B cell (primary cell): ENCODE results near the gene ATG7. TPM values are rescaled to one million over a fixed set of nuclear protein-coding genes. Genes with fewer than 3 reads are reported as not detected.

Experiments
- ATAC-seq: fragments of 200-7000 bp; cut with Tn5 transposase; one replicate; pipeline ENCODE4 v1.10.0; 2021; ENCODE audit warnings: low read depth, mild to moderate bottlenecking, moderate number of reproducible peaks, moderate library complexity
- CTCF ChIA-PET: fragments of 350-600 bp; sonication (Branson Sonifier 250); formaldehyde crosslinking; loops from one replicate; lab custom pipeline; 2021; ENCODE audit warnings: antibody characterized with exemption, inconsistent platforms; lab: Charles Lee
- POLR2A ChIA-PET: fragments of 350-600 bp; sonication (Branson Sonifier 250); formaldehyde crosslinking; loops from one replicate; lab custom pipeline; 2021; ENCODE audit warnings: antibody characterized with exemption; lab: Charles Lee
- DNase-seq: peaks from one replicate; pipeline ENCODE4 v3.0.0; 2013
- H2AFZ ChIP-seq: 2 replicates; pipeline ENCODE4 v1.6.1; 2012; ENCODE audit warnings: mild to moderate bottlenecking, low read depth, low read length; ENCODE audit not compliant: insufficient read depth, poor library complexity, severe bottlenecking
- H3K27ac ChIP-seq, 2 donors: 1 replicate in 1 of 2; 2 replicates in 1 of 2; pipeline ENCODE4 v1.5.1; 2012 to 2013; ENCODE audit warnings: low read length in 2 of 2, mild to moderate bottlenecking in 2 of 2, moderate library complexity in 1 of 2
- H3K27me3 ChIP-seq, 4 experiments: fragments of 200-600 bp in 1 of 4; sonication (generic) in 1 of 4; replicated peaks in 1 of 4; 1 replicate in 2 of 4; 2 replicates in 2 of 4; pipeline versions ENCODE4 v1.6.1 to v1.7.0; 2013 to 2016; ENCODE audit warnings: low read length in 3 of 4, mild to moderate bottlenecking in 2 of 4, mixed read lengths in 1 of 4, moderate library complexity in 1 of 4; ENCODE audit not compliant: insufficient read depth in 4 of 4, control insufficient read depth in 3 of 4; ENCODE audit errors: control extremely low read depth in 1 of 4
- H3K36me3 ChIP-seq, 2 experiments: replicated peaks in 1 of 2; 1 replicate in 1 of 2; 2 replicates in 1 of 2; pipeline versions ENCODE4 v1.6.1 to v1.7.1; 2013; ENCODE audit warnings: low read length in 1 of 2; ENCODE audit not compliant: insufficient read depth in 2 of 2, control insufficient read depth in 1 of 2; ENCODE audit errors: control extremely low read depth in 1 of 2, extremely low read depth in 1 of 2
- H3K4me1 ChIP-seq, 2 donors: fragments of 200-600 bp in 1 of 2; sonication (generic) in 1 of 2; 1 replicate in 1 of 2; 2 replicates in 1 of 2; pipeline versions ENCODE4 v1.5.1 to v1.6.1; 2013 to 2017; ENCODE audit warnings: low read length in 2 of 2; ENCODE audit not compliant: control insufficient read depth in 2 of 2, insufficient read depth in 2 of 2
- H3K4me2 ChIP-seq: replicated peaks from 2 replicates; pipeline ENCODE3; 2012; ENCODE audit warnings: mild to moderate bottlenecking, low read depth, low read length; ENCODE audit not compliant: poor library complexity, severe bottlenecking
- H3K4me3 ChIP-seq, 5 experiments: fragments of 200-600 bp in 1 of 5; sonication (generic) in 1 of 5; 1 replicate in 3 of 5; 2 replicates in 2 of 5; pipeline versions ENCODE4 v1.5.1 to v1.7.0; 2011 to 2016; ENCODE audit warnings: low read length in 4 of 5, mild to moderate bottlenecking in 4 of 5, low read depth in 2 of 5, control low read depth in 1 of 5, moderate library complexity in 1 of 5; ENCODE audit not compliant: insufficient read depth in 1 of 5; ENCODE audit errors: control extremely low read depth in 1 of 5, extremely low read depth in 1 of 5
- H3K79me2 ChIP-seq: fragments of 200-600 bp; sonication (generic); one replicate; pipeline ENCODE4 v1.6.0; 2016; ENCODE audit warnings: low read length; ENCODE audit not compliant: control insufficient read depth, insufficient read depth
- H3K9ac ChIP-seq: fragments of 200-600 bp; sonication (generic); 2 replicates; pipeline ENCODE4 v1.6.1; 2017; ENCODE audit warnings: mild to moderate bottlenecking, low read length, moderate library complexity
- H3K9me3 ChIP-seq, 3 donors: one replicate each; pipeline versions ENCODE4 v1.6.1 to v1.7.1; 2013; ENCODE audit warnings: low read length in 2 of 3; ENCODE audit not compliant: control insufficient read depth in 2 of 3, insufficient read depth in 1 of 3; ENCODE audit errors: control extremely low read depth in 1 of 3
- H4K20me1 ChIP-seq: 2 replicates; pipeline ENCODE4 v1.6.0; 2012; ENCODE audit warnings: mild to moderate bottlenecking, low read length; ENCODE audit not compliant: insufficient read depth, control insufficient read depth, poor library complexity, severe bottlenecking
- H3K27ac Mint-ChIP-seq: one replicate; pipeline ENCODE4 v1.8.0; 2021; ENCODE audit warnings: mixed read lengths
- H3K27me3 Mint-ChIP-seq: one replicate; pipeline ENCODE4 v1.8.0; 2021; ENCODE audit warnings: mixed read lengths
- H3K4me1 Mint-ChIP-seq: one replicate; pipeline ENCODE4 v1.8.0; 2021; ENCODE audit warnings: mixed read lengths
- H3K4me3 Mint-ChIP-seq: one replicate; pipeline ENCODE4 v1.8.0; 2021; ENCODE audit warnings: mixed read lengths
- H3K9me3 Mint-ChIP-seq: one replicate; pipeline ENCODE4 v1.8.0; 2022; ENCODE audit warnings: mixed read lengths; ENCODE audit not compliant: insufficient read depth
- EZH2 ChIP-seq: IDR thresholded peaks from 2 replicates; pipeline ENCODE4 v1.6.1; 2012; ENCODE audit warnings: borderline replicate concordance, low read depth, mild to moderate bottlenecking, moderate library complexity, low read length; ENCODE audit not compliant: insufficient read depth, poor library complexity, severe bottlenecking
- WGBS: methylation state at CpG from one replicate; pipeline ENCODE4 v1.1.5; 2013; ENCODE audit warnings: missing lambda C conversion rate; ENCODE audit not compliant: insufficient coverage; 5-methylcytosine and 5-hydroxymethylcytosine counted together
- intact Hi-C: fragments of 100-400 bp; cut with micrococcal nuclease; formaldehyde crosslinking; loops from one replicate; pipeline ENCODE4 v1.10.0; 2022
- polyA plus RNA-seq: library from polyadenylated mRNA; depleted of rRNA; stranded (reverse); fragments of >200 nt; gene quantifications from 2 replicates; pipeline ENCODE4 v1.2.3, GENCODE V29; 2012
- total RNA-seq, 2 donors: library from RNA; stranded (reverse); fragments of 120-200 nt in 1 of 2; gene quantifications; 1 replicate in 1 of 2; 2 replicates in 1 of 2; pipeline versions ENCODE4 v1.2.3 to v1.2.4, GENCODE V29; 2013 to 2022
- TF ChIP-seq, protein P1 (sequence below): fragments of 200-600 bp; IDR thresholded peaks from one replicate; pipeline ENCODE4 v1.8.0; 2022; ENCODE audit warnings: antibody characterized with exemption, mild to moderate bottlenecking

ATG7 gene
- total and polyA plus RNA-seq, 2 donors (not counting 1 experiment from before 2014, with no cell fraction given): 13.9 to 66.4 TPM

DNA sequence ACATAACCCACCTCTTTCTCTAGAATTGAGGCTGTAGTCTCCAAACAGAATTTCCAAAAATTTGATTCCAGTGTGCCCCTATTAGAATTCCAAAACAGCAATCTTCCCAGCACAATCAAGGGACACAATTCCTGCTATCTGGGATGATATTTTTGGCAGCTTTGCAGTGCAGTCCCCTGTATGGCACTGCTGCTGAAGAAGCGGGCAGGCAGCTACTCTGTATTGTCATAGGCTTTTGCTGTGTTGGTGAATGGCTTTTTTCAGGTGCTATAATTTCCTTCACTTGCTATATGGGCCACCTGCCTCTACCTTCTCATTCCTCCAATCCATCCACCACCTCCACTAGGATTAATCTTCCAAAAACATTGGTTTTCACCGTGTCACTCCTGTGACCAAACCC is 226.0 kb downstream of the ATG7 start:
- H3K36me3 ChIP-seq: no peaks in the 10 kb centered on the region
- H3K79me2 ChIP-seq: no peaks in the 10 kb centered on the region
- Mint-ChIP-seq H3K27ac (no peak overlapping the region), H3K27me3 (no peaks in the 10 kb centered on the region), H3K4me3 (no peak overlapping the region), H3K9me3 (no peaks in the 10 kb centered on the region), H3K4me1 (no peaks in the 10 kb centered on the region)
- ChIA-PET CTCF (no interaction called here), POLR2A (no interaction called here)
- 100% methylated on average over 1 of the region's 2 CpGs for WGBS
- no peaks in the 10 kb centered on the region for H3K27me3 ChIP-seq
- intact Hi-C loops: no loop called here
- no peak for ATAC-seq
- H2AFZ ChIP-seq: no peak overlapping the region
- H3K9ac ChIP-seq: no peak overlapping the region
- H3K4me2 ChIP-seq: no peak overlapping the region
- no peaks in the 10 kb centered on the region for H4K20me1 ChIP-seq
- no peak for DNase-seq
- H3K4me1 ChIP-seq: no peaks in the 10 kb centered on the region
- peaks cover 0 to 7% (median 0%) of the 10 kb centered on the region in 3 donors for H3K9me3 ChIP-seq
- no peak overlapping the region for H3K27ac ChIP-seq
- TF ChIP-seq, protein P1, sequence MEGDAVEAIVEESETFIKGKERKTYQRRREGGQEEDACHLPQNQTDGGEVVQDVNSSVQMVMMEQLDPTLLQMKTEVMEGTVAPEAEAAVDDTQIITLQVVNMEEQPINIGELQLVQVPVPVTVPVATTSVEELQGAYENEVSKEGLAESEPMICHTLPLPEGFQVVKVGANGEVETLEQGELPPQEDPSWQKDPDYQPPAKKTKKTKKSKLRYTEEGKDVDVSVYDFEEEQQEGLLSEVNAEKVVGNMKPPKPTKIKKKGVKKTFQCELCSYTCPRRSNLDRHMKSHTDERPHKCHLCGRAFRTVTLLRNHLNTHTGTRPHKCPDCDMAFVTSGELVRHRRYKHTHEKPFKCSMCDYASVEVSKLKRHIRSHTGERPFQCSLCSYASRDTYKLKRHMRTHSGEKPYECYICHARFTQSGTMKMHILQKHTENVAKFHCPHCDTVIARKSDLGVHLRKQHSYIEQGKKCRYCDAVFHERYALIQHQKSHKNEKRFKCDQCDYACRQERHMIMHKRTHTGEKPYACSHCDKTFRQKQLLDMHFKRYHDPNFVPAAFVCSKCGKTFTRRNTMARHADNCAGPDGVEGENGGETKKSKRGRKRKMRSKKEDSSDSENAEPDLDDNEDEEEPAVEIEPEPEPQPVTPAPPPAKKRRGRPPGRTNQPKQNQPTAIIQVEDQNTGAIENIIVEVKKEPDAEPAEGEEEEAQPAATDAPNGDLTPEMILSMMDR: no peak
- no peak for TF ChIP-seq EZH2
- H3K4me3 ChIP-seq: no peak overlapping the region

DNA sequence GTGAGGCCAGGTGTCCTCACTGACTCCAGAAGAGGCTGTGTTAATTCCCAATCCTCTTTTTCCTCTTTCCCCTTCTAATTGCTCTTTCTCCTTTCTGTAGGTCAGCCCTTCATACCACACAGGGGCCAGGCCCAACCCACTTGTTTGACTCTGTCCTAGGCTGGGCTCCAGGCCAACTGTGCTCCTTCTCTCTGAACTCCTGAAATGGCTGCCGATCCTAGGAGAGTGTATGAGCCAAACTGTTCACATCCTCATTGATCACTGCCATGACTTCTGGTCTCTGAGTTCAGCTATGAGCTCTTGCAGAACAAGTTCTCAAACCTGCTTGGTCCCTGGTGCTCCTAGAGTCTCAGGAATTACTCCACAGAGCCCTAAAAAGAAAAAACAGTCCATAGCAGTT is 226.4 kb downstream of the ATG7 start:
- ATAC-seq (no peak), DNase-seq (no peak)
- H3K9ac ChIP-seq: no peak overlapping the region
- no peaks in the 10 kb centered on the region for H3K4me1 Mint-ChIP-seq
- intact Hi-C loops: no loop called here
- no peak overlapping the region for H3K27ac Mint-ChIP-seq
- no peak overlapping the region for H3K4me3 ChIP-seq
- no peak overlapping the region for H3K4me2 ChIP-seq
- TF ChIP-seq, protein P1: no peak
- no peak for TF ChIP-seq EZH2
- H3K9me3 ChIP-seq: peaks cover 0 to 4% (median 0%) of the 10 kb centered on the region in 3 donors
- no peaks in the 10 kb centered on the region for H3K27me3 Mint-ChIP-seq
- H3K4me3 Mint-ChIP-seq: no peak overlapping the region
- H3K36me3 ChIP-seq: no peaks in the 10 kb centered on the region
- no peaks in the 10 kb centered on the region for H3K27me3 ChIP-seq
- H2AFZ ChIP-seq: no peak overlapping the region
- H3K27ac ChIP-seq: no peak overlapping the region
- ChIA-PET POLR2A (no interaction called here), CTCF (no interaction called here)
- no peaks in the 10 kb centered on the region for H3K79me2 ChIP-seq
- 100% methylated on average over 1 of the region's 1 CpG for WGBS
- no peaks in the 10 kb centered on the region for H3K9me3 Mint-ChIP-seq
- H3K4me1 ChIP-seq: no peaks in the 10 kb centered on the region
- no peaks in the 10 kb centered on the region for H4K20me1 ChIP-seq
